ENCODE data around the gene PRDM5. TPM values are rescaled to one million over a fixed set of nuclear protein-coding genes. Genes with fewer than 3 reads are reported as not detected.
A peak's percentile ranks its signal among the peaks of the same experiment; 100 is the strongest.

PRDM5 gene
- total RNA-seq, 1 donor from 2014 or later = 16.6 TPM

DNA sequence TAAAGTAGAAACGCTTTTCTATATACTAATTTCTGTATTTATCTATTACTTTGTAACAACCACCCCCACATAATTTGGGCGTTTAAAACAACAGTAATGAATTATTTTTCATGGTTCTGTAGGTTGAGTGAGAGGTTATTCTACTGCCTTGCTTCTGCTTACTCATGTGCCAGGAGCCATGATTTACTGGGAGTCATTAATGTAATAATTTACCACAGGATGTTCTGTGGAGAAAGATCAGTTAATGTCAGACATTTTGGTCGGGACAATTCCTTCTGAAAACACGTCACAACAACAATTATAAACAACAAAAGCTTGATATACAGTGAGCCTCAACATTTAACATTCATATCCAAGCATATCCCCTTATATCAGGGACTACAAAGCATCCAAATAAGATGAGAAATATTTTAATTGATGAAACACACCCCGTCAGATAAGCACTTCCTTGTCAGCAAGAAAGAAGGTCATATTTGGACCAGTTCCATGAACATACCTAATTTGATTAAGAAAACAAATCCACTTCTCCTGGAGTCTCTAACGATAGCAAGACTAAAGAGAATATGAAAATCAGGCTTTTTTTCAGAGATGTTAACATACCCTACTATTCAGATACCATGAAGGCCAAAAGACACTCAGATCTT lies 238.5 kb downstream of the PRDM5 start:
- Mint-ChIP-seq H3K4me1 (ENCODE audit: low read depth, unreplicated experiment) (peaks cover 5% of the 10 kb centered on the region), H3K36me3 (ENCODE audit: unreplicated experiment) (no peaks in the 10 kb centered on the region), H3K27ac (ENCODE audit: unreplicated experiment) (no peak overlapping the region), H3K9me3 (ENCODE audit: unreplicated experiment) (no peaks in the 10 kb centered on the region), H3K27me3 (ENCODE audit: unreplicated experiment) (no peaks in the 10 kb centered on the region), H3K4me3 (ENCODE audit: unreplicated experiment) (no peak overlapping the region)
- TF ChIP-seq, protein P1, sequence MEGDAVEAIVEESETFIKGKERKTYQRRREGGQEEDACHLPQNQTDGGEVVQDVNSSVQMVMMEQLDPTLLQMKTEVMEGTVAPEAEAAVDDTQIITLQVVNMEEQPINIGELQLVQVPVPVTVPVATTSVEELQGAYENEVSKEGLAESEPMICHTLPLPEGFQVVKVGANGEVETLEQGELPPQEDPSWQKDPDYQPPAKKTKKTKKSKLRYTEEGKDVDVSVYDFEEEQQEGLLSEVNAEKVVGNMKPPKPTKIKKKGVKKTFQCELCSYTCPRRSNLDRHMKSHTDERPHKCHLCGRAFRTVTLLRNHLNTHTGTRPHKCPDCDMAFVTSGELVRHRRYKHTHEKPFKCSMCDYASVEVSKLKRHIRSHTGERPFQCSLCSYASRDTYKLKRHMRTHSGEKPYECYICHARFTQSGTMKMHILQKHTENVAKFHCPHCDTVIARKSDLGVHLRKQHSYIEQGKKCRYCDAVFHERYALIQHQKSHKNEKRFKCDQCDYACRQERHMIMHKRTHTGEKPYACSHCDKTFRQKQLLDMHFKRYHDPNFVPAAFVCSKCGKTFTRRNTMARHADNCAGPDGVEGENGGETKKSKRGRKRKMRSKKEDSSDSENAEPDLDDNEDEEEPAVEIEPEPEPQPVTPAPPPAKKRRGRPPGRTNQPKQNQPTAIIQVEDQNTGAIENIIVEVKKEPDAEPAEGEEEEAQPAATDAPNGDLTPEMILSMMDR (IDR thresholded peaks at IDR 0.05; ENCODE audit: partially characterized antibody, unreplicated experiment) = no peak
- no peak for DNase-seq

DNA sequence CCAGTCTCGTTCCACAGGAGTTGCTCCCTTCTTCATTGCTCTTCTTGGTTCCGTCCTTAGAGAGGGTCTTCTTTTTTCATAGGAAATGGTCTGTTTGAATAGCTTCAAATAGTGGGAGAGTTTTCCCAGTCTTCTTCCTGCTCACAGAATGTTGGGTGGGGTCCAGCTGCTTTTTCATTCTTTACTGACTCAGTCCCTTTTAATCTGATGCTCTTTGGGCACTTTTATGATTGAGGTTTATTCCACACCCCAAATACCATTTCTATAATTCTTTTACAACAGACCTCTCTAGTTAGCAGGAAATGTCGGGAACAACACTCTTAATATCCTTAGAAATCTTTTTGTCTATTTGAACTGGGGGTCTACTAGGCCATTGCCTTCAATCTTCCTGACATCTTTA lies 239.5 kb downstream of the PRDM5 start:
- Mint-ChIP-seq H3K4me1 (ENCODE audit: low read depth, unreplicated experiment) (peaks cover 5% of the 10 kb centered on the region), H3K36me3 (ENCODE audit: unreplicated experiment) (no peaks in the 10 kb centered on the region), H3K27me3 (ENCODE audit: unreplicated experiment) (no peaks in the 10 kb centered on the region), H3K9me3 (ENCODE audit: unreplicated experiment) (no peaks in the 10 kb centered on the region), H3K4me3 (ENCODE audit: unreplicated experiment) (no peak overlapping the region), H3K27ac (ENCODE audit: unreplicated experiment) (no peak overlapping the region)
- DNase-seq = no peak
- TF ChIP-seq, protein P1 (IDR thresholded peaks at IDR 0.05; ENCODE audit: partially characterized antibody, unreplicated experiment) = no peak

DNA sequence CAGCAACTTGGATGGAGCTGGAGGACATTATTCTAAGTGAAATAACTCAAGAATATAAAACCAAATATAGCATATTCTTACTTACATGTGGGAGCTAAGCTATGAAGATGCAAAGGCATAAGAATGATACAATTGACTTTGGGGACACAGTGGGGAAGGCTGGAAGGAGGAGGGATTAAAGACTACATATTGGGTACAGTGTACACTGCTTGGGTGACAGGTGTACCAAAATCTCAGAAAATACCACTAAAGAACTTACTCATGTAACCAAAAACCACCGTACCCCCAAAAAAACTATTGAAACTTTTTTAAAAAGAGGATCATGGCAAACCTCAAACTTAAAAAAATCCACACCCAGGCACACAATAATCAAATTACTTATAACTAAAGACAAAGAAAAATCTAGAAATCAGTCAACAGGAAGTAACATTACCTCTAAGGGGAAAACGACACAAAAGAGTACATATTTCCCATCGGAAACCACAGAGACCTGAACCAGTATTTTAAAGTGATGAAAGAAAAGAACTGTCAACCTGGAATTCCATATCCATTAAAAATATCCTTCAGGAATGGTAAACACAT lies 241.8 kb downstream of the PRDM5 start:
- Mint-ChIP-seq H3K4me1 (ENCODE audit: low read depth, unreplicated experiment) (peaks cover 1% of the 10 kb centered on the region), H3K27me3 (ENCODE audit: unreplicated experiment) (no peaks in the 10 kb centered on the region), H3K27ac (ENCODE audit: unreplicated experiment) (no peak overlapping the region), H3K9me3 (ENCODE audit: unreplicated experiment) (no peaks in the 10 kb centered on the region), H3K4me3 (ENCODE audit: unreplicated experiment) (no peak overlapping the region), H3K36me3 (ENCODE audit: unreplicated experiment) (no peaks in the 10 kb centered on the region)
- DNase-seq = no peak
- TF ChIP-seq, protein P1 (IDR thresholded peaks at IDR 0.05; ENCODE audit: partially characterized antibody, unreplicated experiment) = no peak

DNA sequence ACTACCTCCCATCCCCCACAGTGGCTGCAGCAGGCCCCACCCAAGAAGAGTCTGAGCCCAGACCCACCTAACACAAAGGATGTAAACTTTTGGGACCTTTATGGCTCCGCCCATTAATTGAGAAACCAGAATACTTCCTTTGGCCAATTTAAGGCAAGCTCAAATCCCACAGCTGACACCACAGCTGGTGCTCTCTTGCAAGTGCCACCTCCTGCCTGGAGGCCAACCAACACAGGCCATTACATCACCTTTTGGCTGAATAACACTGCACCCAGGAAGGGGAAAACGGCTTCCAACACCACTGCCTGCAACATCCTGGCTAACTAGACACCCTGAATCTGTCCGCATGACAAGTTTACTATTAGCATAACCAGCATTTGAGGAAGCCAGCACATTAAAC lies 248.8 kb downstream of the PRDM5 start:
- Mint-ChIP-seq H3K27ac (ENCODE audit: unreplicated experiment) (peak overlapping the region; percentile 49), H3K9me3 (ENCODE audit: unreplicated experiment) (no peaks in the 10 kb centered on the region), H3K4me1 (ENCODE audit: low read depth, unreplicated experiment) (peaks cover 3% of the 10 kb centered on the region), H3K27me3 (ENCODE audit: unreplicated experiment) (no peaks in the 10 kb centered on the region), H3K36me3 (ENCODE audit: unreplicated experiment) (no peaks in the 10 kb centered on the region), H3K4me3 (ENCODE audit: unreplicated experiment) (no peak overlapping the region)
- TF ChIP-seq, protein P1 (IDR thresholded peaks at IDR 0.05; ENCODE audit: partially characterized antibody, unreplicated experiment) = no peak
- DNase-seq = no peak

DNA sequence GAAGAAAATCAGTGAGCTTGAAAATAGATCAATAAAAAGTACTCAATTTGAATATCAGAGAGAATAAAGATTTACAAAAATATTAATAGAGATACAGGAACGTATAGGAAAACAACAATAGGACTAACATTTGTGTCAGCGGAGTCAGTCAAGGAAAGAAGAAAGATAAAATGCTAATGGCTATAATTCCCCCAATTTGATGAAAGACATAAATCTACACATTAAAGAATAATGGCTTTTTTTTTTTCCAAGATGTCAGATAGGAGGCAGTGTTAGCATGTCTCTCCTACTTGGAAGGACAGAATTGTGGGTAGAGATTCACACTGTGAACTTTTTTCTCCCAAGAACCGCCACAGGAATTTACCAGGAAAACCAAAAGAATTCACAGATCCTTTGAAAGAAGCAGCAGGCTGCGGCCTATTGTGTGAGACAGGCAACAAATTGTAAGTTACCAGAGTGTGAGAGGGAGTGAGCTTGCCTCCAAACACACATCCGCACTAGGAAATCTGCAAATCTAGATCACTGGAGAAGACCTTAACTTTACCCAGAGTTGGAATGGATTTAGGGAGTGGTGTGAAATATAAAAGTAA lies 249.9 kb downstream of the PRDM5 start:
- no peak overlapping the region for H3K27ac Mint-ChIP-seq (ENCODE audit: unreplicated experiment)
- peaks cover 3% of the 10 kb centered on the region for H3K4me1 Mint-ChIP-seq (ENCODE audit: low read depth, unreplicated experiment)
- no peaks in the 10 kb centered on the region for H3K36me3 Mint-ChIP-seq (ENCODE audit: unreplicated experiment)
- H3K9me3 Mint-ChIP-seq (ENCODE audit: unreplicated experiment) = no peaks in the 10 kb centered on the region
- H3K27me3 Mint-ChIP-seq (ENCODE audit: unreplicated experiment) = no peaks in the 10 kb centered on the region
- no peak for DNase-seq
- TF ChIP-seq, protein P1 (IDR thresholded peaks at IDR 0.05; ENCODE audit: partially characterized antibody, unreplicated experiment) = no peak
- no peak overlapping the region for H3K4me3 Mint-ChIP-seq (ENCODE audit: unreplicated experiment)

Data from glutamatergic neuron (in vitro differentiated cells).